IMR-90 (cell line): ENCODE data around the gene EEF1G. TPM values are rescaled to one million over a fixed set of nuclear protein-coding genes. Genes with fewer than 3 reads are reported as not detected.

Source experiments
- ATAC-seq: fragments of 200-7000 bp; cut with Tn5 transposase; 2 replicates; pipeline ENCODE4 v1.9.1; 2020; ENCODE audit warnings: low read depth, mild to moderate bottlenecking, moderate library complexity
- BruUV-seq: library from RNA; stranded (reverse); fragments of 400-500 nt; replicated peaks from 2 replicates; lab custom pipeline; 2021; lab: Mats Ljungman, UMichigan
- CTCF ChIA-PET: fragments of 300-600 bp; formaldehyde crosslinking; extraction: SDS; loops from one replicate; lab custom pipeline; 2021; ENCODE audit warnings: antibody characterized with exemption; lab: Yijun Ruan, JAX
- POLR2A ChIA-PET: fragments of 300-600 bp; sonication (Branson Sonifier 250); formaldehyde crosslinking; loops from one replicate; lab custom pipeline; 2022; ENCODE audit warnings: antibody characterized with exemption; ENCODE audit not compliant: unreplicated experiment; lab: Charles Lee
- DNase-seq: peaks from one replicate; pipeline ENCODE4 v3.0.0; 2013
- H2AFZ ChIP-seq: replicated peaks from 2 replicates; pipeline ENCODE3; 2013; ENCODE audit warnings: low read length, mild to moderate bottlenecking; ENCODE audit not compliant: poor library complexity
- H2AK5ac ChIP-seq: 2 replicates; pipeline ENCODE4 v1.6.1; 2013; ENCODE audit warnings: low read depth, low read length, inconsistent platforms
- H2AK9ac ChIP-seq: replicated peaks from 2 replicates; pipeline ENCODE3; 2013; ENCODE audit warnings: mild to moderate bottlenecking, low read depth, low read length, moderate library complexity; ENCODE audit not compliant: poor library complexity
- H2BK120ac ChIP-seq: 2 replicates; pipeline ENCODE4 v1.6.1; 2013; ENCODE audit warnings: low read depth, low read length, inconsistent platforms
- H2BK15ac ChIP-seq: 3 replicates; pipeline ENCODE4 v1.6.1; 2013; ENCODE audit warnings: low read depth, low read length, inconsistent platforms
- H2BK20ac ChIP-seq: 2 replicates; pipeline ENCODE4 v1.6.1; 2013; ENCODE audit warnings: low read depth, mild to moderate bottlenecking, inconsistent platforms, low read length, moderate library complexity
- H2BK5ac ChIP-seq: 2 replicates; pipeline ENCODE4 v1.6.1; 2013; ENCODE audit warnings: mild to moderate bottlenecking, low read depth, low read length, inconsistent platforms; ENCODE audit not compliant: poor library complexity, severe bottlenecking
- H3K14ac ChIP-seq: replicated peaks from 2 replicates; pipeline ENCODE4 v1.6.1; 2013; ENCODE audit warnings: low read depth, low read length, inconsistent platforms
- H3K18ac ChIP-seq: 2 replicates; pipeline ENCODE4 v1.6.1; 2013; ENCODE audit warnings: low read depth, low read length, control low read depth
- H3K23ac ChIP-seq: 2 replicates; pipeline ENCODE4 v1.6.1; 2013; ENCODE audit warnings: low read depth, low read length, inconsistent platforms
- H3K27ac ChIP-seq: 2 replicates; pipeline ENCODE4 v1.5.1; 2013; ENCODE audit warnings: mild to moderate bottlenecking, control low read depth, low read length; ENCODE audit not compliant: insufficient read depth
- H3K27me3 ChIP-seq: 2 replicates; pipeline ENCODE4 v1.6.1; 2013; ENCODE audit warnings: low read length; ENCODE audit not compliant: control insufficient read depth, insufficient read depth
- H3K36me3 ChIP-seq: 2 replicates; pipeline ENCODE4 v1.6.1; 2013; ENCODE audit warnings: low read length, mixed read lengths; ENCODE audit not compliant: control insufficient read depth, insufficient read depth
- H3K4ac ChIP-seq: 2 replicates; pipeline ENCODE4 v1.6.1; 2013; ENCODE audit warnings: low read depth, low read length, inconsistent platforms
- H3K4me1 ChIP-seq: 2 replicates; pipeline ENCODE4 v1.6.1; 2013; ENCODE audit warnings: low read length, mixed read lengths; ENCODE audit not compliant: control insufficient read depth, insufficient read depth
- H3K4me2 ChIP-seq: 2 replicates; pipeline ENCODE4 v1.6.1; 2013; ENCODE audit warnings: low read depth, mild to moderate bottlenecking, control low read depth, low read length, moderate library complexity
- H3K4me3 ChIP-seq: 2 replicates; pipeline ENCODE4 v1.5.1; 2013; ENCODE audit warnings: low read depth, mild to moderate bottlenecking, control low read depth, low read length, moderate library complexity; ENCODE audit not compliant: insufficient read depth
- H3K56ac ChIP-seq: 2 replicates; pipeline ENCODE4 v1.6.1; 2013; ENCODE audit warnings: low read length, inconsistent platforms; ENCODE audit not compliant: insufficient read depth; ENCODE audit errors: extremely low read depth
- H3K79me1 ChIP-seq, 2 experiments: 2 replicates each; pipeline ENCODE4 v1.6.1; 2013; ENCODE audit warnings: low read length in 2 of 2, inconsistent platforms in 1 of 2, low read depth in 1 of 2
- H3K9ac ChIP-seq: 2 replicates; pipeline ENCODE4 v1.6.1; 2013; ENCODE audit warnings: low read depth, low read length, control low read depth
- H3K9me1 ChIP-seq: 2 replicates; pipeline ENCODE4 v1.6.1; 2013; ENCODE audit warnings: low read length, inconsistent platforms; ENCODE audit not compliant: insufficient read depth
- H3K9me3 ChIP-seq: 2 replicates; pipeline ENCODE4 v1.6.1; 2013; ENCODE audit warnings: low read length; ENCODE audit not compliant: control insufficient read depth, insufficient read depth
- H4K20me1 ChIP-seq: 2 replicates; pipeline ENCODE4 v1.6.1; 2013; ENCODE audit warnings: low read length, inconsistent platforms; ENCODE audit not compliant: insufficient read depth
- H4K5ac ChIP-seq: 2 replicates; pipeline ENCODE4 v1.6.1; 2013; ENCODE audit warnings: mild to moderate bottlenecking, low read depth, low read length, control low read depth
- H4K8ac ChIP-seq, 2 experiments: 2 replicates each; pipeline ENCODE4 v1.6.1; 2013; ENCODE audit warnings: low read depth in 2 of 2, low read length in 2 of 2, control low read depth in 1 of 2, inconsistent platforms in 1 of 2
- H4K91ac ChIP-seq: 2 replicates; pipeline ENCODE4 v1.6.1; 2013; ENCODE audit warnings: low read depth, low read length, inconsistent platforms; ENCODE audit not compliant: insufficient read depth
- MAZ ChIP-seq: IDR thresholded peaks from 2 replicates; pipeline ENCODE4 v1.6.1; 2012; ENCODE audit warnings: low read depth, mild to moderate bottlenecking, low read length, improper control_type of control experiment, moderate library complexity, borderline replicate concordance
- WGBS, 2 experiments: methylation state at CpG; one replicate each; pipeline versions ENCODE4 v1.1.5 to v1.1.7; 2013; ENCODE audit warnings: missing lambda C conversion rate in 2 of 2; ENCODE audit not compliant: insufficient read length in 1 of 2; ENCODE audit errors: extremely low coverage in 2 of 2; 5-methylcytosine and 5-hydroxymethylcytosine counted together
- dilution Hi-C: fragments of 300-500 bp; cut with HindIII; formaldehyde crosslinking; loops from one replicate; pipeline ENCODE4 v1.14.3; 2018; ENCODE audit warnings: low sequenced_read_pairs; ENCODE audit not compliant: unreplicated experiment
- in situ Hi-C: fragments of 300-500 bp; cut with MboI; formaldehyde crosslinking; loops from 3 replicates; pipeline ENCODE4 v1.14.3; 2019; ENCODE audit warnings: low sequenced_read_pairs, inconsistent platforms, mixed read lengths
- intact Hi-C: fragments of 100-400 bp; cut with micrococcal nuclease; formaldehyde crosslinking; loops from 2 replicates; pipeline ENCODE4 v1.10.0; 2022
- polyA plus RNA-seq, 3 experiments: library from polyadenylated mRNA; depleted of rRNA; stranded (reverse); fragments of >200 nt; gene quantifications; 2 replicates each; pipeline ENCODE4 v1.2.3, GENCODE V29; 2012; ENCODE audit warnings: low replicate concordance in 1 of 3
- total RNA-seq: library from RNA; depleted of rRNA; stranded (reverse); fragments of >200 nt; gene quantifications from 2 replicates; pipeline ENCODE4 v1.2.3, GENCODE V29; 2012

EEF1G gene
- total and polyA plus RNA-seq, 2 of the 4 experiments (the other 2 are of a cell fraction) = 1,684 to 1,857 TPM

DNA sequence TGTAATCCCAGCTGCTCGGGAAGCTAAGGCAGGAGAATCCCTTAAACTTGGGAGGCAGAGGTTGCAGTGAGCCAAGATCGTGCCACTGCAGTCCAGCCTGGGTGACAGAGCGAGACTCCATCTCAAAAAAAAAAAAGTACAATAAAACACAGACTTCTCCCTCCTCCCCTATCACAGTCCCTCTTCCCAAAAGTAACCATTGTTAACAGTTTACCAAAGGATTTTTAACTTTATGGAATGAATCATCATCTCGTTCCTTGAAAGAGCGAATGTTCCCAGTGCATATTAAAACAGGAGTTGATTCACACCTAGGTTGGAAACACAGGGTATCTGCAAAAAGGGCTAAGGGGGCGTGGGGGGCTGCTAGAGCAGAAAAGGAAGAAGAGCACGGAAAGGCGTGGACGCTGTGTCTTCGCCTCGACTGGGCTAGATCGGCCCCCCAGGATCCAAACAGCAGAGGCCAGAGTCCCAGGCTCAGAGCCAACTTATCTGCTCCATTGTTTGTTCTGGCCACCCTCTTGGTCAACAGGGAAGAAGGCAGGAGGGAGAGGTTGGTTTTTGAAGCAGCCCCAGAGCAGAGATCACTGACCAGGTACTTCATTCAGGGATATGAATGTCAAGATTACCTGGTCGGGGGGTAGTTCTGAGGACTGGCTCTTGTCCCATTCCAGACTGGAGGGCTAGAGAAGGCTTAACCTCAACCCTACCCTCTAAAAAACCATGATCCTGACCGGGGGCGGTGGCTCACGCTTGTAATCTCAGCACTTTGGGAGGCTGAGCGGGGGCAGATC lies 25.0 kb downstream of the EEF1G start:
- Histone ChIP-seq H2AFZ (no peak overlapping the region), H3K4me1 (peaks cover 17% of the 10 kb centered on the region), H2BK20ac (no peak overlapping the region), H2BK5ac (no peak overlapping the region), H3K4me2 (no peak overlapping the region), H3K79me1 (peaks cover 3 to 47% of the 10 kb centered on the region in 2 experiments; a peak in 2 of 4 replicates), H3K9ac (no peak overlapping the region), H3K36me3 (peaks cover 2% of the 10 kb centered on the region; the same call in 1 of the 2 replicates), H3K14ac (no peak overlapping the region), H2AK5ac (peak overlapping the region; percentile 47; the same call in 1 of the 2 replicates), H3K4me3 (no peak overlapping the region), H4K91ac (no peak overlapping the region), H2AK9ac (peak overlapping the region; percentile 29), H4K5ac (no peak overlapping the region), H3K9me1 (peaks cover 8% of the 10 kb centered on the region), H4K20me1 (peaks cover 21% of the 10 kb centered on the region), H3K56ac (no peak overlapping the region), H3K18ac (no peak overlapping the region), H3K23ac (no peak overlapping the region), H3K4ac (peak overlapping the region; percentile 36; the same call in 1 of the 2 replicates), H3K9me3 (no peaks in the 10 kb centered on the region), H4K8ac (no peak overlapping the region), H3K27me3 (no peaks in the 10 kb centered on the region), H2BK15ac (no peak overlapping the region), H2BK120ac (peak overlapping the region; percentile 1; the same call in 1 of the 2 replicates), H3K27ac (no peak overlapping the region)
- intact Hi-C loops = no loop called here
- ChIA-PET CTCF (no interaction called here), POLR2A (no interaction called here)
- TF ChIP-seq MAZ = no peak
- in situ Hi-C loops = no loop called here
- ATAC-seq (no peak), DNase-seq (no peak)
- WGBS, 2 experiments = 86% methylated on average over 7 of the region's 17 CpGs; no CpG with 5 or more reads in 1 of the 2 experiments
- BruUV-seq = no TSS peak
- dilution Hi-C loops = no loop called here
